Stimulated activated CD4-positive, alpha-beta T cell treated with anti-CD3 and anti-CD28 coated beads, TNF-alpha, amount 100 ng/mL, for 1 hour (primary cell): Measurements from ENCODE around the gene KIRREL1.

Experiments used
- DNase-seq, 3 donors: peaks; one replicate each; pipeline ENCODE4 v3.0.0-alpha.2; 2020; ENCODE audit warnings: low read depth in 3 of 3, low spot score in 1 of 3

Gene KIRREL1

GRCh38 chr1:158005224-158005623 lies 11.8 kb downstream of the KIRREL1 start:
- DNase-seq, result no peak

- no peak for DNase-seq
Measured at GRCh38 chr1:158007180-158007579, 13.7 kb downstream of the KIRREL1 start.

GRCh38 chr1:158007667-158008386 lies 14.4 kb downstream of the KIRREL1 start:
- DNase-seq, result no peak

GRCh38 chr1:158008630-158009029 lies 15.2 kb downstream of the KIRREL1 start:
- no peak for DNase-seq

GRCh38 chr1:158011714-158012113 lies 18.3 kb downstream of the KIRREL1 start:
- no peak for DNase-seq

GRCh38 chr1:158013840-158014730 lies 20.6 kb downstream of the KIRREL1 start:
- DNase-seq, result no peak

- no peak for DNase-seq
Measured at GRCh38 chr1:158014731-158015320, 21.4 kb downstream of the KIRREL1 start.

- no peak for DNase-seq
Measured at GRCh38 chr1:158016651-158017335, 23.3 kb downstream of the KIRREL1 start.

GRCh38 chr1:158017800-158018595 lies 24.6 kb downstream of the KIRREL1 start:
- DNase-seq, result no peak

GRCh38 chr1:158019171-158019868 lies 25.9 kb downstream of the KIRREL1 start:
- DNase-seq, result no peak

GRCh38 chr1:158020259-158020885 lies 26.9 kb downstream of the KIRREL1 start:
- no peak for DNase-seq

GRCh38 chr1:158020886-158021620 lies 27.6 kb downstream of the KIRREL1 start:
- no peak for DNase-seq

GRCh38 chr1:158021721-158022120 lies 28.3 kb downstream of the KIRREL1 start:
- DNase-seq, result no peak

GRCh38 chr1:158022554-158023312 lies 29.3 kb downstream of the KIRREL1 start:
- no peak for DNase-seq

GRCh38 chr1:158024737-158025136 lies 31.3 kb downstream of the KIRREL1 start:
- no peak for DNase-seq

- no peak for DNase-seq
Measured at GRCh38 chr1:158025576-158026230, 32.3 kb downstream of the KIRREL1 start.

- no peak for DNase-seq
Measured at GRCh38 chr1:158026651-158027050, 33.2 kb downstream of the KIRREL1 start.

- DNase-seq, result no peak
Measured at GRCh38 chr1:158027508-158027907, 34.1 kb downstream of the KIRREL1 start.
